Measurements from ENCODE around the gene KIAA1958.
"Not testable (repeated sequence)": the region's sequence is repeated elsewhere in the genome, so short reads cannot be mapped to it uniquely, and the experiment has no call there.

KIAA1958 gene

GRCh38 chr9:112507001-112507680 is 20.5 kb downstream of the KIAA1958 start:
- DNase-seq (ENCODE audit: low spot score): no peak
- TF ChIP-seq, protein P1, sequence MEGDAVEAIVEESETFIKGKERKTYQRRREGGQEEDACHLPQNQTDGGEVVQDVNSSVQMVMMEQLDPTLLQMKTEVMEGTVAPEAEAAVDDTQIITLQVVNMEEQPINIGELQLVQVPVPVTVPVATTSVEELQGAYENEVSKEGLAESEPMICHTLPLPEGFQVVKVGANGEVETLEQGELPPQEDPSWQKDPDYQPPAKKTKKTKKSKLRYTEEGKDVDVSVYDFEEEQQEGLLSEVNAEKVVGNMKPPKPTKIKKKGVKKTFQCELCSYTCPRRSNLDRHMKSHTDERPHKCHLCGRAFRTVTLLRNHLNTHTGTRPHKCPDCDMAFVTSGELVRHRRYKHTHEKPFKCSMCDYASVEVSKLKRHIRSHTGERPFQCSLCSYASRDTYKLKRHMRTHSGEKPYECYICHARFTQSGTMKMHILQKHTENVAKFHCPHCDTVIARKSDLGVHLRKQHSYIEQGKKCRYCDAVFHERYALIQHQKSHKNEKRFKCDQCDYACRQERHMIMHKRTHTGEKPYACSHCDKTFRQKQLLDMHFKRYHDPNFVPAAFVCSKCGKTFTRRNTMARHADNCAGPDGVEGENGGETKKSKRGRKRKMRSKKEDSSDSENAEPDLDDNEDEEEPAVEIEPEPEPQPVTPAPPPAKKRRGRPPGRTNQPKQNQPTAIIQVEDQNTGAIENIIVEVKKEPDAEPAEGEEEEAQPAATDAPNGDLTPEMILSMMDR (conservative IDR thresholded peaks at IDR 0.05; ENCODE audit: low read depth): no peak
- POLR2A ChIA-PET (ENCODE audit: low non-redundant PET): no interaction called here
- CTCF ChIA-PET: interaction anchor here (0.6 kb wide), 1 partner anchor 25 kb away, joined by 3 read pairs; no protein-coding TSS in a partner anchor
- no peak overlapping the region for H3K27ac ChIP-seq

GRCh38 chr9:112508377-112508776 is 21.8 kb downstream of the KIAA1958 start:
- DNase-seq (ENCODE audit: low spot score): no peak
- ChIA-PET CTCF (interaction anchor here (0.6 kb wide), 2 partner anchors 336 to 397 kb away, joined by 3 to 6 read pairs; no protein-coding TSS in a partner anchor), POLR2A (ENCODE audit: low non-redundant PET) (no interaction called here)
- TF ChIP-seq, protein P1 (conservative IDR thresholded peaks at IDR 0.05; ENCODE audit: low read depth): no peak
- no peak overlapping the region for H3K27ac ChIP-seq

- ChIA-PET CTCF (interaction anchor here (0.7 to 1.0 kb wide), 2 partner anchors 24 to 26 kb away, joined by 3 read pairs; no protein-coding TSS in a partner anchor), POLR2A (ENCODE audit: low non-redundant PET) (interaction anchor here (0.6 kb wide), 1 partner anchor 17 kb away, joined by 3 read pairs; no protein-coding TSS in a partner anchor)
- DNase-seq (ENCODE audit: low spot score); H3K27ac ChIP-seq: not testable (repeated sequence)
These were observed 25.8 kb downstream of the KIAA1958 start for GRCh38 chr9:112512377-112512776.

DNA sequence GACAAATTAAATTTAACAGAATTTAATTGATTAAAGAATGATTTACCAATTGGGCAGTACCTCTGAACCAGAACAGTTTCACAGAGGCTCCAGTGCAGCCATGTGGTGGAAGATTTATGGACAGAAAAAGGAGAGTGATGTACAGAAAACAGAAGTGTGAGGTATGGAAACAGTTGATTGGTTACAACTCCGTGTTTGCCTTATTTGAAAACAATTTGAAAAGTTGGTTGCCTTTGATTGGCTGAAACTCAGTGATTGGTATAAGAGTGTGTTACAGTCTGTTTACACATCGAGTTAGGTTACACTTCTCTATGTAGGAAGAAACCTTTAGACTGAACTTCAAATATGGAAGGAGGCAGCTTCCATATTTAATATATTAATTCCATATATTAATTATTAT is 30.1 kb downstream of the KIAA1958 start:
- DNase-seq (ENCODE audit: low spot score): no peak
- POLR2A ChIA-PET (ENCODE audit: low non-redundant PET): no interaction called here
- CTCF ChIA-PET: no interaction called here
- TF ChIP-seq, protein P1 (conservative IDR thresholded peaks at IDR 0.05; ENCODE audit: low read depth): no peak
- H3K27ac ChIP-seq: no peak overlapping the region

DNA sequence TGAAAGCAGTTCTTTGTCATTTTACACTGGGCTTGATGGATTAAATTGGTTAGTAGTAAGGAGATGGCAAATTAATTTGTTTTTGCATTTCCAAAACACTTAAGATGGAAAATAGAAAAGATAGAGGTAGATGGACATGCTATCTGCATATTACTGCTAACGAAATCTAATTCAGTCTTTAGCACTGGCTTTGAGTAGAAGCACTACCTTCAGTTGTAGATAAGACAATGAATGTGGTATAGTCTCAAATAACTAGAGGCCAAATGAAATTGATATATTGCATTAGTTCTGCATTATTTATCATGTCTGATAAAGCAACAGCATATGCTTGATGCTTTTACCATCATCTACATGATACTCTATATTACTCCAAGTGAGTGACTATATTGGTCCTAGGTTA is 33.4 kb downstream of the KIAA1958 start:
- no peak for DNase-seq (ENCODE audit: low spot score)
- ChIA-PET CTCF (no interaction called here), POLR2A (ENCODE audit: low non-redundant PET) (no interaction called here)
- TF ChIP-seq, protein P1 (conservative IDR thresholded peaks at IDR 0.05; ENCODE audit: low read depth): no peak
- H3K27ac ChIP-seq: no peak overlapping the region

DNA sequence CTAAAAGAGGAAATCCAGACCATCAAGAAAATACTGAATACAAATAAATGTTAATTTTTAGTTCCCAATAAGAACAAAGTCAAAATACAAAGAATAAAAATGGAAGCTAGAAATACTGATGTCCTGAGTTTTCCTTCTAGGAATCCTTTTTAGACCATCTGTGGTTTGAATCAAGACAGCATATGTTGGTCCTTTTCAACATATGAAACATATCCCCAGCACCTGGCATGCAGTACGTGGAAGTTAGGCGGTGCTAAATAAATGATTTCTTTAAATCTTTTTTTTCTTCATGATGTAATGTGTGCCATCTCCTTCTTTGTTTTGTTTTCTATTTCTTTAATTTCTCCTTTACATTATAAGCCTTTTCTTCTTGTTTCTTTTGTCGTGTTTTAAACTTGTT is 34.0 kb downstream of the KIAA1958 start:
- no peak overlapping the region for H3K27ac ChIP-seq
- no peak for DNase-seq (ENCODE audit: low spot score)
- POLR2A ChIA-PET (ENCODE audit: low non-redundant PET): interaction anchor here (0.5 kb wide), 1 partner anchor 75 kb away, joined by 3 read pairs; no protein-coding TSS in a partner anchor
- TF ChIP-seq, protein P1 (conservative IDR thresholded peaks at IDR 0.05; ENCODE audit: low read depth): no peak
- CTCF ChIA-PET: no interaction called here

DNA sequence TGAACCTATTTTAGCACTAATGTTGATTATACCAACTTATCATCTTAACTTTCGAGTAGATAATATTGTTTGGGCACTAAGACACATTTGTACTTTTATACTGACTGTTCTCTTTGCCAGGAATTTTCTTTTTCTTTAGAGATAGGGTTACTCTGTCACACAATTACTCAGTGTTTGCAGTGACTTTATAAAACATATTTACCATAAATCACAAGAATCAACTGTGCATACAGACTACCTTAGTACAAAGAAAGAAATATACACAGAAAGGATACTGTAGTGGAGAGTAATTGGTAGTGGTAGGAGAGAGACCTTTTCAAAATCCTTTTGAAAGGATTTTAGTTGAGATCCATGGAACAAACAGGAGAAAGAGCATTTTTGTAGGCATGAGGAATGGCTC is 40.3 kb downstream of the KIAA1958 start:
- ChIA-PET POLR2A (ENCODE audit: low non-redundant PET) (no interaction called here), CTCF (no interaction called here)
- H3K27ac ChIP-seq: no peak overlapping the region
- TF ChIP-seq, protein P1 (conservative IDR thresholded peaks at IDR 0.05; ENCODE audit: low read depth): no peak
- no peak for DNase-seq (ENCODE audit: low spot score)
